K562 (cell line): ENCODE measurements around the gene AHR. TPM values are rescaled to one million over a fixed set of nuclear protein-coding genes. Genes with fewer than 3 reads are reported as not detected.

ENCODE experiments used
- ATAC-seq: fragments of 200-7000 bp; cut with Tn5 transposase; 3 replicates; pipeline ENCODE4 v1.9.1; 2020; ENCODE audit warnings: moderate library complexity
- BruUV-seq: library from RNA; stranded (reverse); fragments of 400-500 nt; replicated peaks from 2 replicates; lab custom pipeline; 2021; lab: Mats Ljungman, UMichigan
- CTCF ChIA-PET: fragments of 300-600 bp; formaldehyde crosslinking; extraction: SDS; loops from one replicate; lab custom pipeline; 2021; ENCODE audit warnings: low intra/inter-chr PET ratio; lab: Yijun Ruan, JAX
- POLR2A ChIA-PET: fragments of 300-600, 350-650 bp; sonication (Branson Sonifier 250); formaldehyde crosslinking; extraction: SDS; loops from one replicate; lab custom pipeline; 2021; ENCODE audit warnings: antibody characterized with exemption, inconsistent platforms; lab: Yijun Ruan, JAX
- DNase-seq, 4 experiments: peaks; one replicate each; pipeline versions ENCODE4 v3.0.0 to v3.0.0-alpha.2; 2011 to 2018; ENCODE audit warnings: low spot score in 3 of 4, mixed read lengths in 3 of 4; ENCODE audit errors: extremely low read depth in 1 of 4
- FAIRE-seq: peaks from 2 replicates; lab custom pipeline; 2011; peaks lifted over from hg19 to GRCh38; lab: Jason Lieb, UNC
- H2AFZ ChIP-seq: 2 replicates; pipeline ENCODE4 v1.6.0; 2011; ENCODE audit warnings: low read depth, low read length, control low read depth, inconsistent platforms
- H3K27ac ChIP-seq: fragments of 200-600 bp; 3 replicates; pipeline ENCODE4 v1.8.0; 2011; ENCODE audit warnings: low read depth, mild to moderate bottlenecking, control low read depth, inconsistent platforms, low read length, moderate library complexity, mixed read lengths; ENCODE audit errors: extremely low read depth
- H3K27me3 ChIP-seq, 2 experiments: fragments of 300-600 bp in 1 of 2; 2 replicates in 1 of 2; 3 replicates in 1 of 2; pipeline versions ENCODE4 v1.6.0 to v1.8.0; 2011; ENCODE audit warnings: inconsistent platforms in 2 of 2, low read length in 2 of 2, mild to moderate bottlenecking in 1 of 2, mixed read lengths in 1 of 2, moderate library complexity in 1 of 2; ENCODE audit not compliant: control insufficient read depth in 2 of 2, insufficient read depth in 2 of 2
- H3K36me3 ChIP-seq: fragments of 300-600 bp; 3 replicates; pipeline ENCODE4 v1.8.0; 2011; ENCODE audit warnings: mild to moderate bottlenecking, low read length, inconsistent platforms; ENCODE audit not compliant: control insufficient read depth, insufficient read depth
- H3K4me1 ChIP-seq, 2 experiments: fragments of 200-600 bp in 1 of 2; replicated peaks in 1 of 2; 2 replicates in 1 of 2; 3 replicates in 1 of 2; pipeline versions ENCODE4 v1.5.1 to v1.8.0; 2011; ENCODE audit warnings: inconsistent platforms in 2 of 2, low read length in 2 of 2, mild to moderate bottlenecking in 1 of 2, mixed read lengths in 1 of 2, moderate library complexity in 1 of 2; ENCODE audit not compliant: control insufficient read depth in 2 of 2, insufficient read depth in 2 of 2
- H3K4me2 ChIP-seq: 2 replicates; pipeline ENCODE4 v1.6.1; 2011; ENCODE audit warnings: low read length, control low read depth, inconsistent platforms, mixed read lengths; ENCODE audit not compliant: insufficient read depth
- H3K4me3 ChIP-seq: fragments of 200-600 bp; sonication (generic), shearing (Covaris generic); 2 replicates; pipeline ENCODE4 v1.5.1; 2016; ENCODE audit warnings: control low read depth, inconsistent platforms
- H3K79me2 ChIP-seq: fragments of 200-600 bp; 3 replicates; pipeline ENCODE4 v1.8.0; 2011; ENCODE audit warnings: low read length, inconsistent platforms; ENCODE audit not compliant: control insufficient read depth, insufficient read depth
- H3K9ac ChIP-seq, 2 experiments: 2 replicates each; pipeline versions ENCODE4 v1.6.0 to v1.6.1; 2011; ENCODE audit warnings: low read depth in 2 of 2, low read length in 2 of 2, control low read depth in 1 of 2, inconsistent platforms in 1 of 2, mild to moderate bottlenecking in 1 of 2, mixed read lengths in 1 of 2; ENCODE audit not compliant: insufficient read depth in 1 of 2
- H3K9me1 ChIP-seq: one replicate; pipeline ENCODE4 v1.6.0; 2011; ENCODE audit warnings: inconsistent platforms, mild to moderate bottlenecking, low read length, moderate library complexity; ENCODE audit not compliant: control insufficient read depth, insufficient read depth
- H3K9me3 ChIP-seq: replicated peaks from 2 replicates; pipeline ENCODE4 v1.5.1; 2011; ENCODE audit warnings: low read depth, low read length, inconsistent platforms; ENCODE audit not compliant: control insufficient read depth, insufficient read depth
- H4K20me1 ChIP-seq: replicated peaks from 2 replicates; pipeline ENCODE4 v1.6.1; 2011; ENCODE audit warnings: low read length, inconsistent platforms, mixed read lengths; ENCODE audit not compliant: control insufficient read depth, insufficient read depth
- ARID2 ChIP-seq: fragments of 450-650 bp; IDR thresholded peaks from 2 replicates; pipeline ENCODE4 v1.6.1; 2017; ENCODE audit warnings: antibody characterized with exemption, mild to moderate bottlenecking
- CEBPB ChIP-seq: fragments of 450-650 bp; IDR thresholded peaks from 2 replicates; pipeline ENCODE4 v1.6.1; 2016; ENCODE audit warnings: missing genetic modification characterization, missing compliant biosample characterization
- CEBPZ ChIP-seq: fragments of 150-350 bp; IDR thresholded peaks from 2 replicates; pipeline ENCODE4 v1.6.1; 2014; ENCODE audit warnings: low read depth, mild to moderate bottlenecking, low read length, borderline replicate concordance
- CHD4 ChIP-seq: fragments of 200-600 bp; sonication (generic); IDR thresholded peaks from 3 replicates; pipeline ENCODE4 v1.6.1; 2012; ENCODE audit warnings: low read depth, mild to moderate bottlenecking, mixed read lengths, low read length, inconsistent platforms; ENCODE audit not compliant: insufficient read depth, insufficient replicate concordance, poor library complexity, severe bottlenecking
- FOS ChIP-seq: IDR thresholded peaks from 3 replicates; pipeline ENCODE4 v1.6.1; 2011; ENCODE audit not compliant: insufficient read length; ENCODE audit errors: extremely low read depth
- GABPB2 ChIP-seq: fragments of 250-450 bp; sonication (Bioruptor Pico); conservative IDR thresholded peaks from 2 replicates; pipeline ENCODE4 v1.5.1; 2021; ENCODE audit warnings: mild to moderate bottlenecking
- HOXB6 ChIP-seq: fragments of 250-450 bp; sonication (Bioruptor Pico); IDR thresholded peaks from 2 replicates; pipeline ENCODE4 v1.5.1; 2022; ENCODE audit warnings: mild to moderate bottlenecking, borderline replicate concordance
- LEF1 ChIP-seq: fragments of 450-650 bp; IDR thresholded peaks from 2 replicates; pipeline ENCODE4 v1.6.1; 2016; ENCODE audit warnings: mild to moderate bottlenecking
- NUFIP1 ChIP-seq: fragments of 450-650 bp; IDR thresholded peaks from 2 replicates; pipeline ENCODE4 v1.6.1; 2018; ENCODE audit not compliant: partially characterized antibody
- SMARCE1 ChIP-seq: fragments of 450-650 bp; IDR thresholded peaks from 2 replicates; pipeline ENCODE4 v1.7.1; 2016; ENCODE audit warnings: mild to moderate bottlenecking
- SRF ChIP-seq, 2 experiments: fragments of 250-450, 450-650 bp in 1 of 2; sonication (Bioruptor Pico) in 1 of 2; sonication (generic) in 1 of 2; formaldehyde crosslinking; IDR thresholded peaks; 2 replicates each; pipeline versions ENCODE4 v1.5.0 to v1.5.1; 2020 to 2022; ENCODE audit warnings: mild to moderate bottlenecking in 1 of 2, missing genetic modification reagents in 1 of 2
- STAT5B ChIP-seq: fragments of 250-450 bp; sonication (Bioruptor Pico); IDR thresholded peaks from 2 replicates; pipeline ENCODE4 v1.8.0; 2021; ENCODE audit warnings: mild to moderate bottlenecking, inconsistent platforms
- XRCC3 ChIP-seq: fragments of 450-650 bp; IDR thresholded peaks from 2 replicates; pipeline ENCODE4 v1.6.1; 2017; ENCODE audit warnings: mild to moderate bottlenecking, moderate library complexity
- ZC3H8 ChIP-seq: fragments of 450-650 bp; IDR thresholded peaks from 2 replicates; pipeline ENCODE4 v1.6.1; 2017
- ZNF699 ChIP-seq: fragments of 250-450 bp; sonication (Bioruptor Pico); IDR thresholded peaks from 2 replicates; pipeline ENCODE4 v1.8.0; 2021; ENCODE audit warnings: mild to moderate bottlenecking, moderate library complexity; ENCODE audit not compliant: insufficient replicate concordance
- WGBS: fragments of 100-300 bp; shearing (Covaris generic); methylation state at CpG from one replicate; pipeline ENCODE4 v1.1.6; 2016; ENCODE audit warnings: low coverage, mixed read lengths; ENCODE audit not compliant: insufficient coverage; ENCODE audit errors: missing lambda C conversion rate; 5-methylcytosine and 5-hydroxymethylcytosine counted together
- in situ Hi-C: fragments of 300-500 bp; cut with MboI; formaldehyde crosslinking; loops from 4 replicates; pipeline ENCODE4 v1.15.0; 2018; ENCODE audit warnings: inconsistent platforms, mixed read lengths
- intact Hi-C: fragments of 100-400 bp; cut with micrococcal nuclease; formaldehyde crosslinking; loops from 2 replicates; pipeline ENCODE4 v1.14.2; 2022
- polyA plus RNA-seq, 8 experiments: library from polyadenylated mRNA; depleted of rRNA in 4 of 8; stranded (reverse) in 5 of 8; unstranded in 3 of 8; fragments of >200 nt; fragmentation: Nextera tagmentation in 2 of 8; fragmentation: Illumina TruSeq in 1 of 8; extraction: Ambion mirVana in 2 of 8; extraction: Trizol in 1 of 8; gene quantifications; 2 replicates each; pipeline versions ENCODE4 v1.2.1 to v1.2.3, GENCODE V29; 2011 to 2014; ENCODE audit warnings: inconsistent platforms in 1 of 8, missing spikeins in 1 of 8
- total RNA-seq, 7 experiments: library from RNA; depleted of rRNA in 6 of 7; stranded (reverse); fragments of >200 nt in 6 of 7; fragmentation: Illumina TruSeq in 2 of 7; extraction: Trizol in 2 of 7; gene quantifications; 2 replicates each; pipeline versions ENCODE4 v1.2.1 to v1.2.3, GENCODE V29; 2011 to 2021; ENCODE audit warnings: low replicate concordance in 1 of 7
- TF ChIP-seq, protein P1 (sequence below): fragments of 450-650 bp; IDR thresholded peaks from one replicate; pipeline ENCODE4 v1.6.1; 2018; ENCODE audit warnings: mild to moderate bottlenecking, moderate library complexity; ENCODE audit not compliant: partially characterized antibody

Gene AHR
- total and polyA plus RNA-seq, 9 of the 15 experiments (the other 6 are each of a cell fraction or from before 2014, with no cell fraction given), result 0.16 TPM; not detected in 8

- Histone ChIP-seq H3K27me3 (no peaks in the 10 kb centered on the region), H2AFZ (no peak overlapping the region), H3K9ac (no peak overlapping the region), H3K4me1 (no peaks in the 10 kb centered on the region), H3K36me3 (no peaks in the 10 kb centered on the region), H3K27ac (no peak overlapping the region), H3K9me1 (no peaks in the 10 kb centered on the region), H3K79me2 (no peaks in the 10 kb centered on the region), H3K9me3 (no peaks in the 10 kb centered on the region), H4K20me1 (no peaks in the 10 kb centered on the region), H3K4me2 (no peak overlapping the region)
- FAIRE-seq, result no peak
- POLR2A ChIA-PET, result no interaction called here
- WGBS, result 2% methylated on average over 5 of the region's 5 CpGs
- no TSS peak for BruUV-seq
- TF ChIP-seq CEBPB (tag) (no peak), NUFIP1 (no peak), CHD4 (no peak), HOXB6 (no peak), ZC3H8 (no peak), SRF (CRISPR knock-in tag; IDR thresholded peaks at IDR 0.05) (no peak), GABPB2 (CRISPR knock-in tag) (no peak), ARID2 (no peak), XRCC3 (no peak), STAT5B (no peak), FOS (no peak), SMARCE1 (no peak), ZNF699 (no peak), CEBPZ (no peak), LEF1 (no peak)
- TF ChIP-seq, protein P1, sequence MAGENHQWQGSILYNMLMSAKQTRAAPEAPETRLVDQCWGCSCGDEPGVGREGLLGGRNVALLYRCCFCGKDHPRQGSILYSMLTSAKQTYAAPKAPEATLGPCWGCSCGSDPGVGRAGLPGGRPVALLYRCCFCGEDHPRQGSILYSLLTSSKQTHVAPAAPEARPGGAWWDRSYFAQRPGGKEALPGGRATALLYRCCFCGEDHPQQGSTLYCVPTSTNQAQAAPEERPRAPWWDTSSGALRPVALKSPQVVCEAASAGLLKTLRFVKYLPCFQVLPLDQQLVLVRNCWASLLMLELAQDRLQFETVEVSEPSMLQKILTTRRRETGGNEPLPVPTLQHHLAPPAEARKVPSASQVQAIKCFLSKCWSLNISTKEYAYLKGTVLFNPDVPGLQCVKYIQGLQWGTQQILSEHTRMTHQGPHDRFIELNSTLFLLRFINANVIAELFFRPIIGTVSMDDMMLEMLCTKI, result no peak
- TF ChIP-seq, all 486 proteins: peak for 0
- CTCF ChIA-PET, result no interaction called here
- ATAC-seq (no peak), DNase-seq (no peak)
- in situ Hi-C loops, result no loop called here
- intact Hi-C loops, result no loop called here
- H3K4me3 ChIP-seq, result no peak overlapping the region
These were observed 9.1 kb downstream of the AHR start for GRCh38 chr7:17307558-17307957.
